Panc1 (cell line): ENCODE measurements around the gene HMGA1. TPM values are rescaled to one million over a fixed set of nuclear protein-coding genes. Genes with fewer than 3 reads are reported as not detected.

Experiments
- ATAC-seq: fragments of 200-7000 bp; cut with Tn5 transposase; 2 replicates; pipeline ENCODE4 v1.9.1; 2020; ENCODE audit warnings: mild to moderate bottlenecking, moderate library complexity
- BruUV-seq: library from RNA; stranded (reverse); fragments of 400-500 nt; replicated peaks from 2 replicates; lab custom pipeline; 2021; lab: Mats Ljungman, UMichigan
- CTCF ChIA-PET: fragments of 300-600 bp; sonication (Branson Sonifier 250); formaldehyde crosslinking; loops from one replicate; lab custom pipeline; 2022; ENCODE audit warnings: antibody characterized with exemption; lab: Charles Lee
- POLR2A ChIA-PET: fragments of 300-600 bp; sonication (Branson Sonifier 250); formaldehyde crosslinking; loops from one replicate; lab custom pipeline; 2022; ENCODE audit warnings: antibody characterized with exemption; lab: Charles Lee
- DNase-seq: peaks from one replicate; pipeline ENCODE4 v3.0.0-alpha.2; 2010; ENCODE audit warnings: low read depth, low spot score
- H3K27ac ChIP-seq: 2 replicates; pipeline ENCODE4 v1.5.1; 2011; ENCODE audit warnings: mild to moderate bottlenecking, low read length, inconsistent platforms
- H3K27me3 ChIP-seq: fragments of 200-500 bp; sonication (Bioruptor generic); 2 replicates; pipeline ENCODE4 v1.6.0; 2014; ENCODE audit warnings: low read length, inconsistent platforms; ENCODE audit not compliant: control insufficient read depth, insufficient read depth
- H3K36me3 ChIP-seq: fragments of 200-500 bp; sonication (Bioruptor generic); 2 replicates; pipeline ENCODE4 v1.5.1; 2014; ENCODE audit warnings: inconsistent platforms, mild to moderate bottlenecking, low read length, moderate library complexity; ENCODE audit not compliant: control insufficient read depth, insufficient read depth
- H3K4me1 ChIP-seq: 2 replicates; pipeline ENCODE4 v1.5.1; 2011; ENCODE audit warnings: inconsistent platforms, mild to moderate bottlenecking, low read length, moderate library complexity; ENCODE audit not compliant: control insufficient read depth, insufficient read depth
- H3K4me3 ChIP-seq, 2 experiments: 2 replicates each; pipeline ENCODE4 v1.5.1; 2011 to 2012; ENCODE audit warnings: low read depth in 2 of 2, low read length in 2 of 2, mild to moderate bottlenecking in 2 of 2, inconsistent platforms in 1 of 2, moderate library complexity in 1 of 2
- H3K9me3 ChIP-seq: fragments of 200-500 bp; sonication (Bioruptor generic); 2 replicates; pipeline ENCODE4 v1.5.1; 2014; ENCODE audit warnings: low read depth, mild to moderate bottlenecking, inconsistent platforms, low read length, moderate library complexity; ENCODE audit not compliant: control insufficient read depth, insufficient read depth
- POLR2AphosphoS5 ChIP-seq: IDR thresholded peaks from 2 replicates; pipeline ENCODE4 v1.6.1; 2012; ENCODE audit warnings: mild to moderate bottlenecking, low read depth, low read length, moderate library complexity
- REST ChIP-seq, 2 experiments: IDR thresholded peaks; 2 replicates each; pipeline ENCODE4 v1.6.1; 2011 to 2012; ENCODE audit warnings: low read depth in 2 of 2, control low read depth in 1 of 2, low read length in 1 of 2, mild to moderate bottlenecking in 1 of 2, moderate library complexity in 1 of 2; ENCODE audit not compliant: insufficient read depth in 1 of 2
- SIN3A ChIP-seq: IDR thresholded peaks from 2 replicates; pipeline ENCODE4 v1.6.1; 2012; ENCODE audit warnings: low read depth, mild to moderate bottlenecking, low read length, moderate library complexity, borderline replicate concordance; ENCODE audit not compliant: insufficient read depth
- TCF7L2 ChIP-seq: IDR thresholded peaks from 2 replicates; pipeline ENCODE4 v1.6.1; 2011; ENCODE audit warnings: mild to moderate bottlenecking, low read depth, low read length, inconsistent platforms
- in situ Hi-C: cut with HindIII; loops from 2 replicates; pipeline ENCODE4 v1.10.0; 2016; ENCODE audit warnings: low sequenced_read_pairs, low pct_unique_long_range_greater_than_20kb
- intact Hi-C: fragments of 100-400 bp; cut with micrococcal nuclease; formaldehyde crosslinking; loops from one replicate; pipeline ENCODE4 v1.10.0; 2022; ENCODE audit not compliant: unreplicated experiment
- total RNA-seq: library from RNA; stranded (reverse); gene quantifications from one replicate; pipeline ENCODE4 v1.2.1, GENCODE V29; 2021; ENCODE audit not compliant: unreplicated experiment
- TF ChIP-seq, protein P1 (sequence below): fragments of 450-650 bp; IDR thresholded peaks from 2 replicates; pipeline ENCODE4 v1.5.1; 2017; ENCODE audit warnings: mild to moderate bottlenecking

The HMGA1 gene
- total RNA-seq, 1 experiment from 2014 or later = 444 TPM

DNA sequence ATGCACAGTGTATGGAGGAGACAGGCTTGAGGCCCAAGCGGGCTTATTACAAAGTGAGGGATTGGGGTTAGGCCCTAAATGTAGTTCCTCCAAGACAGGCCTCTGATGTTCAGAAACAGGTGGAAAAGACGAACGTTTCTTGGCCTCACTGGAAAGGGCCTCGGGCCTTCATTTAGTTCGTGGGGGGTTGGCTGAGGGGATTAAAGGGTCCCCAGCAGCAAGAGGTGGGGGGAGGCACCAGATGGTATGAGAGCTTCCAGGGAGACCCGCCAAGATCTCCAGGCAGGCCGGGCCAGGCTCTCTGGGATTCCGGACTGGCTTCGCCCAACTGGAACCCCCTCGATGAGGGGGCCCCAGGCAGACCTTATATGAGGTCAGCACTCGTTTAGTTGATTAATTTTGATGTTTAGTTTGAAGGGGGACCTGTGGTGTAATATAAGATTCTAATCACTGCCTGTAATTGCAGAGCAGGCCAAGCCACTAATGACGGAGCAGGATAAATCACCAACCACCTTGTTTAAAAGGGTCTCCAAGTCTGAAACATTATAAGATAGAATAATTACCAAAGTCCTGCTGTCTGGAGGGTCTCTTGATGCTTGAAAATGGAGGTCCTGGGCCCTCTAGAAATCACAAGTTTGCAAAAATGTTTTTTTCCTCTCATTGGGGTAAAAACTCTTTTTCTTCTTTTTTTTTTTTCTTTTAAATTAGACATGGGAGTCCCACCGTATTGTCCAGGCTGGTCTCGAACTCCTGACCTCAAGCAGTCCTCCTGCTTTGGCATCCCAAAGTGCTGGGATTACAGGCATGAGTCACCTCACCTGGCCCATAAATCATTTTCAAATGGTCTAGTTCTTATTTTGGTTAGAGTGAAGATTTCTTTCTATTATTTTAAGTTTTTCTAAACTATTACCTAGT is 2.2 kb downstream of the HMGA1 start:
- H3K4me1 ChIP-seq = peaks cover 58% of the 10 kb centered on the region
- H3K27ac ChIP-seq = peak overlapping the region; percentile 90
- DNase-seq (no peak), ATAC-seq (no peak)
- H3K4me3 ChIP-seq = peak overlapping the region; percentile 73 to 78
- no peaks in the 10 kb centered on the region for H3K9me3 ChIP-seq
- TF ChIP-seq REST (IDR thresholded peaks at IDR 0.05; ENCODE audit: insufficient read depth in 1 of 2, low read depth in 2 of 2, low read length in 1 of 2) (no peak), POLR2AphosphoS5 (no peak), TCF7L2 (no peak), SIN3A (no peak)
- TF ChIP-seq, protein P1, sequence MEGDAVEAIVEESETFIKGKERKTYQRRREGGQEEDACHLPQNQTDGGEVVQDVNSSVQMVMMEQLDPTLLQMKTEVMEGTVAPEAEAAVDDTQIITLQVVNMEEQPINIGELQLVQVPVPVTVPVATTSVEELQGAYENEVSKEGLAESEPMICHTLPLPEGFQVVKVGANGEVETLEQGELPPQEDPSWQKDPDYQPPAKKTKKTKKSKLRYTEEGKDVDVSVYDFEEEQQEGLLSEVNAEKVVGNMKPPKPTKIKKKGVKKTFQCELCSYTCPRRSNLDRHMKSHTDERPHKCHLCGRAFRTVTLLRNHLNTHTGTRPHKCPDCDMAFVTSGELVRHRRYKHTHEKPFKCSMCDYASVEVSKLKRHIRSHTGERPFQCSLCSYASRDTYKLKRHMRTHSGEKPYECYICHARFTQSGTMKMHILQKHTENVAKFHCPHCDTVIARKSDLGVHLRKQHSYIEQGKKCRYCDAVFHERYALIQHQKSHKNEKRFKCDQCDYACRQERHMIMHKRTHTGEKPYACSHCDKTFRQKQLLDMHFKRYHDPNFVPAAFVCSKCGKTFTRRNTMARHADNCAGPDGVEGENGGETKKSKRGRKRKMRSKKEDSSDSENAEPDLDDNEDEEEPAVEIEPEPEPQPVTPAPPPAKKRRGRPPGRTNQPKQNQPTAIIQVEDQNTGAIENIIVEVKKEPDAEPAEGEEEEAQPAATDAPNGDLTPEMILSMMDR = no peak
- POLR2A ChIA-PET = no interaction called here
- in situ Hi-C loops = no loop called here
- H3K27me3 ChIP-seq = no peaks in the 10 kb centered on the region
- BruUV-seq = TSS peak; percentile 77
- peaks cover 4% of the 10 kb centered on the region; the same call in 1 of the 2 replicates for H3K36me3 ChIP-seq
- intact Hi-C loops = no loop called here
- CTCF ChIA-PET = no interaction called here

GRCh38 chr6:34239500-34239825 is 2.8 kb downstream of the HMGA1 start:
- no TSS peak for BruUV-seq
- Histone ChIP-seq H3K36me3 (peaks cover 4% of the 10 kb centered on the region; the same call in 1 of the 2 replicates), H3K27ac (peak overlapping the region; percentile 90), H3K27me3 (no peaks in the 10 kb centered on the region), H3K9me3 (no peaks in the 10 kb centered on the region), H3K4me1 (peaks cover 64% of the 10 kb centered on the region), H3K4me3 (peak overlapping the region; percentile 73 to 78)
- no peak for ATAC-seq
- intact Hi-C loops = no loop called here
- no peak for TF ChIP-seq POLR2AphosphoS5
- no peak for TF ChIP-seq REST (IDR thresholded peaks at IDR 0.05; ENCODE audit: insufficient read depth in 1 of 2, low read depth in 2 of 2, low read length in 1 of 2)
- no peak for TF ChIP-seq TCF7L2
- TF ChIP-seq SIN3A = no peak
- TF ChIP-seq, protein P1 = no peak
- no peak for DNase-seq
- CTCF ChIA-PET = no interaction called here
- POLR2A ChIA-PET = no interaction called here
- in situ Hi-C loops = no loop called here
